Esophagus squamous epithelium (tissue), 4 donors: ENCODE results near the gene GALNT10.

Experiments
- POLR2A ChIP-seq, 4 donors: fragments of 450-650 bp; IDR thresholded peaks; one replicate each; pipeline ENCODE4 v1.6.1; 2017; ENCODE audit warnings: antibody characterized with exemption in 4 of 4, mild to moderate bottlenecking in 4 of 4, moderate library complexity in 3 of 4
- TF ChIP-seq, protein P1 (sequence below), 6 experiments: fragments of 450-650 bp in 4 of 6; fragments of 200-600 bp in 2 of 6; sonication (generic) in 2 of 6; IDR thresholded peaks; one replicate each; pipeline ENCODE4 v1.5.1; 2016 to 2019; ENCODE audit warnings: antibody characterized with exemption in 6 of 6, mild to moderate bottlenecking in 4 of 6, moderate library complexity in 4 of 6

DNA sequence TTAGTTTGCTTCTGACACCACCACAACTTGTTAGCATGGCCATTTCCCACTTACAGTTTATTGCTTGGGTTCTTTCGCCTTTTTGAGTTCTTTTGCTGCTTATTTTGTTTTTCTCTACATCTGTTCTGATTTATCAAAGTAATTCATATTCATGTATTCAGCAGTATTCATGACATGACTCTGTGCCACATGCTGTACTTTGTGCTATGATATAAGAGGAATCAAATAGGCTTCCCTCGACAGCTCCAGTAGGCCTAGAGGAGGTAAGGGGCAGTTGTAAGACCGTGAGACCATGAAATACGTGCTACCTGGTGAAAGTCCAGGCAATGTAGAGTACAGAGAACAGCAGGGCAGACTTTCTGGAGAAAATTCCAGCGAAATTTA is 144.5 kb downstream of the GALNT10 start:
- TF ChIP-seq, protein P1, sequence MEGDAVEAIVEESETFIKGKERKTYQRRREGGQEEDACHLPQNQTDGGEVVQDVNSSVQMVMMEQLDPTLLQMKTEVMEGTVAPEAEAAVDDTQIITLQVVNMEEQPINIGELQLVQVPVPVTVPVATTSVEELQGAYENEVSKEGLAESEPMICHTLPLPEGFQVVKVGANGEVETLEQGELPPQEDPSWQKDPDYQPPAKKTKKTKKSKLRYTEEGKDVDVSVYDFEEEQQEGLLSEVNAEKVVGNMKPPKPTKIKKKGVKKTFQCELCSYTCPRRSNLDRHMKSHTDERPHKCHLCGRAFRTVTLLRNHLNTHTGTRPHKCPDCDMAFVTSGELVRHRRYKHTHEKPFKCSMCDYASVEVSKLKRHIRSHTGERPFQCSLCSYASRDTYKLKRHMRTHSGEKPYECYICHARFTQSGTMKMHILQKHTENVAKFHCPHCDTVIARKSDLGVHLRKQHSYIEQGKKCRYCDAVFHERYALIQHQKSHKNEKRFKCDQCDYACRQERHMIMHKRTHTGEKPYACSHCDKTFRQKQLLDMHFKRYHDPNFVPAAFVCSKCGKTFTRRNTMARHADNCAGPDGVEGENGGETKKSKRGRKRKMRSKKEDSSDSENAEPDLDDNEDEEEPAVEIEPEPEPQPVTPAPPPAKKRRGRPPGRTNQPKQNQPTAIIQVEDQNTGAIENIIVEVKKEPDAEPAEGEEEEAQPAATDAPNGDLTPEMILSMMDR (IDR thresholded peaks at IDR 0.05) = no peak
- TF ChIP-seq POLR2A (IDR thresholded peaks at IDR 0.05) = no peak
